ENCODE data around the gene PSPC1.
"Not testable (repeated sequence)": the region's sequence is repeated elsewhere in the genome, so short reads cannot be mapped to it uniquely, and the experiment has no call there.

The PSPC1 gene

GRCh38 chr13:19782727-19783682 is at the start of gene PSPC1:
TSS of gene PSPC1 (minus strand) at chr13:19782945. CDS start at chr13:19782757, 188 bp downstream.
- H3K9me3 ChIP-seq; H3K4me1 ChIP-seq; in situ Hi-C loops (cut with MboI; ENCODE audit: low sequenced_read_pairs); H3K27me3 ChIP-seq (ENCODE audit: low read depth): not testable (repeated sequence)
- Histone ChIP-seq H3K36me3 (replicated peaks) (peaks cover 21% of the 10 kb centered on the region), H3K4me3 (peak within 1 kb of the TSS; percentile 92)
- peak; percentile 95 for DNase-seq (ENCODE audit: low spot score in 2 of 2)

- peaks cover 11% of the 10 kb centered on the region for H3K36me3 ChIP-seq (replicated peaks)
- in situ Hi-C loops (cut with MboI; ENCODE audit: low sequenced_read_pairs) = no loop called here
- DNase-seq (ENCODE audit: low spot score in 2 of 2) = no peak
- H3K9me3 ChIP-seq = no peaks in the 10 kb centered on the region
- H3K4me3 ChIP-seq = no peak overlapping the region
- no peaks in the 10 kb centered on the region for H3K4me1 ChIP-seq
- H3K27me3 ChIP-seq (ENCODE audit: low read depth) = no peaks in the 10 kb centered on the region
These were observed 39.9 kb upstream of the PSPC1 start for GRCh38 chr13:19822673-19823072.

DNA sequence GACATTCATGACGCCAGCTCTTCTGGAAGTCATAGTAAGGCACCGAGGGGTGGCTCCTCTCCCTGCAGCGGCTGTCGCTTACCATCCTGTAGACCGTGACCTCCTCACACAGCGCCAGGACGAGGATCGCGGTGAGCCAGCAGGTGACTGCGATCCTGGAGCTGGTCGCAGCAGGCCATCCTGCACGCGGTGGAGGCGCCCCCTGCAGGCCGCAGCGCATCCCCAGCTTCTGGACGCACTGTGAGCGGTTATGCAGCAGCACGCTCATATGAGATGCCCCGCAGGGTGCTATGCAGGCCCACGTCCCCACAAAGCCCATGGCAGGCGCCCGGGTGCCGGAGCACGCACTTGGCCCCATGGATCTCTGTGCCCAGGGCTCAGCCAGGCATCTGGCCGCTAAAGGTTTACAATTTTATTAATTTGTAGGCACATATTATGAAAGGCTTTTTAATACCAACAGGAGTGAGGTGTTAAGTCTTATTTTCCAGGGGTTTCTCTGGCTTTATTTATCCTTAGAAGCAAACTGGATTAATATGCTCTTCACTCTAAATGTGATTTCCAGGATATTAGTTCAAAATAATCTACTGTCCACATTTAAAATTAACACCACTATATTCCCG is 35.6 kb upstream of the PSPC1 start:
- H3K4me3 ChIP-seq = no peak overlapping the region
- H3K9me3 ChIP-seq = no peaks in the 10 kb centered on the region
- in situ Hi-C loops (cut with MboI; ENCODE audit: low sequenced_read_pairs) = no loop called here
- no peaks in the 10 kb centered on the region for H3K27me3 ChIP-seq (ENCODE audit: low read depth)
- no peaks in the 10 kb centered on the region for H3K4me1 ChIP-seq
- DNase-seq (ENCODE audit: low spot score in 2 of 2) = peak in 1 of 2 experiments; percentile 48
- H3K36me3 ChIP-seq (replicated peaks) = peaks cover 6% of the 10 kb centered on the region

DNA sequence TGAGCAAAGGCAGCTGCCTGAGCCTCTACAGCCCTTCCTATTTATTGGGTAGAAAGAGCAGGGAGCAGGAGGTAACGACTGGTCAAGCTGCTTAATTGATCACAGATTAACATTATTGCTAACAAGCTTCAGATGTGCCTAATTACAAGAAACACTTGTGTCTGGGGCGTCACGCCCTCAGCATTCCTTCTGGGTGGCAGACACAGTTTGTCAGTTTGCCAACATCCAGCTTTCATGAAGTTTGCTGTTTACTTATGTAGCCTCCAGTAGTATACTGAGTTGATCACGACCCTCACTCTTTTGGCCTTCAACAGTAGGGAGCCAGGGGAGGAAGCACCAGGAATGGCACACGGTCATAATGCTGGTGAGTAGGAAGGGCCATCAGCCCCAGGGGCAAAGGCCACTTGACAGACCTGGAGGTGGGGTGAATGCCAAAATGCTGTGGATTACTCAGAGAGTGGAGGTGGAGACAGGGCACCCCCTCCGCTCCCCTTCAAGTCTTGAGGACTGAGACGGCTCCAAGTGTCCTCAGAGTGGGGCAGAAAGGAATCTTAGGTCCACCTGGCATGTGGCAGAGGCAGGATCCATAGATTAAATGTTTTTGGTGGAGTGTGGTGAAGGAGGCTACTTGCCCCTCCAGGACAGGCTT is 34.9 kb upstream of the PSPC1 start:
- in situ Hi-C loops (cut with MboI; ENCODE audit: low sequenced_read_pairs) = no loop called here
- no peaks in the 10 kb centered on the region for H3K4me1 ChIP-seq

GRCh38 chr13:19817106-19817505 is 34.4 kb upstream of the PSPC1 start:
- Histone ChIP-seq H3K27me3 (ENCODE audit: low read depth) (no peaks in the 10 kb centered on the region), H3K4me1 (no peaks in the 10 kb centered on the region), H3K9me3 (no peaks in the 10 kb centered on the region), H3K4me3 (no peak overlapping the region), H3K36me3 (replicated peaks) (peaks cover 2% of the 10 kb centered on the region)
- no peak for DNase-seq (ENCODE audit: low spot score in 2 of 2)
- in situ Hi-C loops (cut with MboI; ENCODE audit: low sequenced_read_pairs) = no loop called here

More for the DNA sequence above, 34.9 kb upstream of the PSPC1 start:
- Histone ChIP-seq H3K27me3 (ENCODE audit: low read depth) (no peaks in the 10 kb centered on the region), H3K4me3 (no peak overlapping the region), H3K36me3 (replicated peaks) (peaks cover 6% of the 10 kb centered on the region), H3K9me3 (no peaks in the 10 kb centered on the region)
- DNase-seq (ENCODE audit: low spot score in 2 of 2) = no peak

- H3K9me3 ChIP-seq; in situ Hi-C loops (cut with MboI; ENCODE audit: low sequenced_read_pairs); H3K36me3 ChIP-seq (replicated peaks); H3K4me1 ChIP-seq; H3K4me3 ChIP-seq; H3K27me3 ChIP-seq (ENCODE audit: low read depth); DNase-seq (ENCODE audit: low spot score in 2 of 2): not testable (repeated sequence)
These were observed 33.1 kb upstream of the PSPC1 start for GRCh38 chr13:19815842-19816241.

DNA sequence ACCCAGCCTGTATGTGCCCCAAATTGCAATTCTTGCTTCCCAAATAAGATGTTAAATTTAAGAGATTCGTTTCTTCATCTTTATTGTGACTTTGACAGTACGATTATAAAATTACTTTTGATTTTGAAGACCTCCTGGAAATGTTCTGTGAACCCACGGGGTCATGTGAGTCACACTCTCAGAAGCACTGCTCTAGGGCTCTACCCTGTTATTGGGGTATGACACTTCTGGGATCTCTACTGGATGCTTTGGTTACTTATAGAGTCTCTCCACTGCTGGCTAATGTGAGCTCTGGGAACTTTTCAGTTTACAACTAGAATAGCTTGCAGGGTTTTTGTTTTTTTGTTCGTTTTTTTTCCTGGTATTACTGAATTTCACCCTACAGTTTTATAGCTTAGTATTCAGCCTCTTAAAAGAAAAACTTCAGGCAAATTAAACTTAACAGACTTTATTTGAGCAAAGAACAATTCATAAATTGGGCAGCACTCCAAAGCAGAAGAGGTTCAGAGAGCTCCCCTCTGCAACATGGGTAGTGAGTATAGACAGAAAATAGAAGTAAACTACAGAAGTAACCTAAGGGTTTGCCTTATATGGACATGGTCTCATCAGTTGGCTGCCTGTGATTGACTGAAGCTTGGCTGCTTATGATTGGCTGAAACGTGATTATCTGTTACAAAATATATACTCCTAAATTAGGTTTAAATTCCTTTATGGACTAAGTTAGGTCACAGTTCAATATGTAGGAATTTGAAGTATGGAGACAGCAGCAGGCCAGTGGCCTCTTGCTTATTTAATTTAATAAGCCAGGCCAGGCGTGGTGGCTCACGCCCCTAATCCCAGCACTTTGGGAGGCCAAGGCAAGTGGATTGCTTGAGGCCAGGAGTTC is 28.5 kb upstream of the PSPC1 start:
- no peaks in the 10 kb centered on the region for H3K4me1 ChIP-seq
- in situ Hi-C loops (cut with MboI; ENCODE audit: low sequenced_read_pairs) = no loop called here
- no peaks in the 10 kb centered on the region for H3K27me3 ChIP-seq (ENCODE audit: low read depth)
- no peaks in the 10 kb centered on the region for H3K36me3 ChIP-seq (replicated peaks)
- DNase-seq (ENCODE audit: low spot score in 2 of 2) = no peak
- no peaks in the 10 kb centered on the region for H3K9me3 ChIP-seq
- H3K4me3 ChIP-seq = no peak overlapping the region

DNA sequence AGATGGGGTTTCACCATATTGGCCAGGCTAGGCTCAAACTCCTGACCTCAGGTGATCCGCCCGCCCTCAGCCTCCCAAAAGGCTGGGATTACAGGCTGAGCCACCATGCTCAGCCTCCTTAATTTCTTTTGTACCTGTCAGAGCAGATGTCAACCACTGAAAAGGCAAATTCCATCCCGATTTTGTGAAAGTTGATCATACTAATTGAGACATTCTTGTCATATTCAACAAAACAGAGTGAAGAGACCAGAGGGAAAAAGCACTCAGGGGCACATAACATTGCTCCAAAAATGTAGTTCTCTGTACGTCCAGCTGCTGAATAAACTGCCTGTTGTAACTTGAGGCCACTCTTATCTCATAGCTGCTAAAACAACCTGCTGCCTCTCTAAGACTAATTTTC is 27.4 kb upstream of the PSPC1 start:
- H3K4me3 ChIP-seq = no peak overlapping the region
- in situ Hi-C loops (cut with MboI; ENCODE audit: low sequenced_read_pairs) = no loop called here

GRCh38 chr13:19805765-19806164 is 23.0 kb upstream of the PSPC1 start:
- no peak for DNase-seq (ENCODE audit: low spot score in 2 of 2)
- no peaks in the 10 kb centered on the region for H3K27me3 ChIP-seq (ENCODE audit: low read depth)
- no peaks in the 10 kb centered on the region for H3K36me3 ChIP-seq (replicated peaks)
- in situ Hi-C loops (cut with MboI; ENCODE audit: low sequenced_read_pairs) = no loop called here
- H3K4me3 ChIP-seq = no peak overlapping the region
- H3K9me3 ChIP-seq = no peaks in the 10 kb centered on the region
- no peaks in the 10 kb centered on the region for H3K4me1 ChIP-seq

More for the DNA sequence above, 27.4 kb upstream of the PSPC1 start:
- Histone ChIP-seq H3K9me3 (no peaks in the 10 kb centered on the region), H3K4me1 (no peaks in the 10 kb centered on the region), H3K27me3 (ENCODE audit: low read depth) (no peaks in the 10 kb centered on the region), H3K36me3 (replicated peaks) (no peaks in the 10 kb centered on the region)
- DNase-seq (ENCODE audit: low spot score in 2 of 2) = no peak

DNA sequence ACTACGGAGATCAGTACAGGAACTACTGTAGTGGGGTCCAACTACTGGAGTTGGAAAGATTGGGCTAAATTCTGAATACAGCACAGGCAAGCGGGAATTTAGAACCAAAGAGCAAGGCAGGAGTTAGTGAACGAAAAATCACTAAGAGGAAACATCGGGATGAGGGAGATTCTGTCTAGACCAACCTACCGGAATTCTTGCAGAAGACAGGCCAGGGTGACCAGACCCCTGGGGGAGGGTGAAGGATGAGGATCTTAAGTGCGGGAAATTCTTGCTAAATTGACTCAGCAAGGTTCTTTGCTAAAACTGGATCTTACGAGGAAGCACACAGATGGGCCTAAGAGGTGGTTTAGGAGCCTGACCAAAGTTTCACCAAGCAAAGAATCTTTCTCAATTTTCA is 13.2 kb upstream of the PSPC1 start:
- Histone ChIP-seq H3K4me1 (no peaks in the 10 kb centered on the region; the same call in 1 of the 2 replicates), H3K4me3 (no peak overlapping the region), H3K9me3 (no peaks in the 10 kb centered on the region), H3K36me3 (replicated peaks) (no peaks in the 10 kb centered on the region), H3K27me3 (ENCODE audit: low read depth) (no peaks in the 10 kb centered on the region)
- in situ Hi-C loops (cut with MboI; ENCODE audit: low sequenced_read_pairs) = no loop called here
- no peak for DNase-seq (ENCODE audit: low spot score in 2 of 2)

- no peaks in the 10 kb centered on the region for H3K36me3 ChIP-seq (replicated peaks)
- DNase-seq (ENCODE audit: low spot score in 2 of 2) = no peak
- H3K4me1 ChIP-seq = no peaks in the 10 kb centered on the region; the same call in 1 of the 2 replicates
- H3K4me3 ChIP-seq = no peak overlapping the region
- in situ Hi-C loops (cut with MboI; ENCODE audit: low sequenced_read_pairs) = no loop called here
- H3K9me3 ChIP-seq = no peaks in the 10 kb centered on the region
- no peaks in the 10 kb centered on the region for H3K27me3 ChIP-seq (ENCODE audit: low read depth)
These were observed 11.9 kb upstream of the PSPC1 start for GRCh38 chr13:19794631-19795030.

GRCh38 chr13:19791953-19792537 is 9.3 kb upstream of the PSPC1 start:
- in situ Hi-C loops (cut with MboI; ENCODE audit: low sequenced_read_pairs) = no loop called here
- Histone ChIP-seq H3K4me1 (no peaks in the 10 kb centered on the region; the same call in 1 of the 2 replicates), H3K9me3 (no peaks in the 10 kb centered on the region), H3K4me3 (no peak overlapping the region), H3K27me3 (ENCODE audit: low read depth) (no peaks in the 10 kb centered on the region), H3K36me3 (replicated peaks) (no peaks in the 10 kb centered on the region)
- peak; percentile 18 to 36 for DNase-seq (ENCODE audit: low spot score in 2 of 2)

All from HAP-1 (cell line).